Esophagus squamous epithelium (tissue), 5 donors: ENCODE data around the gene FAT4. TPM values are rescaled to one million over a fixed set of nuclear protein-coding genes. Genes with fewer than 3 reads are reported as not detected.

Source experiments
- DNase-seq: peaks from one replicate; lab custom pipeline; 2025; lab: John Stamatoyannopoulos, UW
- H3K27ac ChIP-seq, 4 donors: fragments of 200-600 bp; sonication (generic); one replicate each; pipeline ENCODE4 v1.5.1; 2016 to 2019; ENCODE audit warnings: mild to moderate bottlenecking in 1 of 4
- H3K27me3 ChIP-seq, 4 donors: fragments of 200-600 bp; sonication (generic); 1 replicate in 3 of 4; 2 replicates in 1 of 4; pipeline versions ENCODE4 v1.5.1 to v1.6.0; 2017 to 2021; ENCODE audit warnings: antibody characterized with exemption in 1 of 4
- H3K36me3 ChIP-seq, 3 donors: fragments of 200-600 bp; sonication (generic); one replicate each; pipeline ENCODE4 v1.5.1; 2016 to 2019
- H3K4me1 ChIP-seq, 3 donors: fragments of 200-600 bp; sonication (generic); one replicate each; pipeline ENCODE4 v1.5.1; 2017 to 2019
- H3K4me3 ChIP-seq, 4 donors: fragments of 200-600 bp; sonication (generic); 1 replicate in 3 of 4; 2 replicates in 1 of 4; pipeline ENCODE4 v1.5.1; 2016 to 2019; ENCODE audit warnings: mild to moderate bottlenecking in 2 of 4, moderate library complexity in 1 of 4
- H3K9me3 ChIP-seq, 3 donors: fragments of 200-600 bp; sonication (generic); one replicate each; pipeline ENCODE4 v1.5.1; 2016 to 2019
- CTCF ChIP-seq, 6 experiments: fragments of 450-650 bp in 4 of 6; fragments of 200-600 bp in 2 of 6; sonication (generic) in 2 of 6; IDR thresholded peaks; one replicate each; pipeline ENCODE4 v1.5.1; 2016 to 2019; ENCODE audit warnings: antibody characterized with exemption in 6 of 6, mild to moderate bottlenecking in 4 of 6, moderate library complexity in 4 of 6
- POLR2A ChIP-seq, 4 donors: fragments of 450-650 bp; IDR thresholded peaks; one replicate each; pipeline ENCODE4 v1.6.1; 2017; ENCODE audit warnings: antibody characterized with exemption in 4 of 4, mild to moderate bottlenecking in 4 of 4, moderate library complexity in 3 of 4
- WGBS, 2 donors: methylation state at CpG; one replicate each; pipeline ENCODE4 v1.1.5; 2018; 5-methylcytosine and 5-hydroxymethylcytosine counted together
- intact Hi-C: fragments of 100-400 bp; cut with DNase I; formaldehyde crosslinking; loops from one replicate; pipeline ENCODE4 v1.15.0; 2022
- total RNA-seq, 4 donors: library from RNA; depleted of rRNA; stranded (reverse); fragments of >200 nt; gene quantifications; one replicate each; pipeline ENCODE4 v1.1.0, GENCODE V29; 2016
- donor health status: DM: yes; HTN: yes; CAD: no.

Gene FAT4
- total RNA-seq, 4 donors from 2014 or later = 0.61 to 18.5 (median 2.8) TPM

GRCh38 chr4:125297116-125297515 lies 17.6 kb upstream of the FAT4 start:
- no peak for DNase-seq
- Histone ChIP-seq H3K27ac (no peak overlapping the region), H3K9me3 (no peaks in the 10 kb centered on the region), H3K4me1 (no peaks in the 10 kb centered on the region), H3K36me3 (no peaks in the 10 kb centered on the region), H3K27me3 (no peaks in the 10 kb centered on the region), H3K4me3 (no peak overlapping the region)
- 34 to 37% methylated on average over 2 of the region's 2 CpGs for WGBS, 2 donors
- TF ChIP-seq CTCF (IDR thresholded peaks at IDR 0.05) (no peak), POLR2A (IDR thresholded peaks at IDR 0.05) (no peak)
- intact Hi-C loops = no loop called here

- H3K36me3 ChIP-seq = no peaks in the 10 kb centered on the region
- WGBS, 2 donors = 13 to 35% methylated on average over 1 of the region's 1 CpG
- no peak overlapping the region for H3K4me3 ChIP-seq
- intact Hi-C loops = no loop called here
- no peaks in the 10 kb centered on the region for H3K9me3 ChIP-seq
- H3K27ac ChIP-seq = no peak overlapping the region
- no peak for DNase-seq
- TF ChIP-seq CTCF (IDR thresholded peaks at IDR 0.05) (no peak), POLR2A (IDR thresholded peaks at IDR 0.05) (no peak)
- peaks cover 0 to 6% (median 0%) of the 10 kb centered on the region in 3 donors for H3K4me1 ChIP-seq
- no peaks in the 10 kb centered on the region for H3K27me3 ChIP-seq
Measured at GRCh38 chr4:125303058-125303457, 11.7 kb upstream of the FAT4 start.

GRCh38 chr4:125303821-125304220 lies 10.9 kb upstream of the FAT4 start:
- 63 to 75% methylated on average over 5 of the region's 5 CpGs for WGBS, 2 donors
- intact Hi-C loops = no loop called here
- Histone ChIP-seq H3K27me3 (no peaks in the 10 kb centered on the region), H3K4me1 (peaks cover 0 to 6% (median 0%) of the 10 kb centered on the region in 3 donors), H3K36me3 (no peaks in the 10 kb centered on the region), H3K4me3 (no peak overlapping the region), H3K27ac (no peak overlapping the region), H3K9me3 (no peaks in the 10 kb centered on the region)
- no peak for TF ChIP-seq CTCF (IDR thresholded peaks at IDR 0.05)
- no peak for DNase-seq

- Histone ChIP-seq H3K4me1 (peaks cover 0 to 6% (median 0%) of the 10 kb centered on the region in 3 donors), H3K27me3 (no peaks in the 10 kb centered on the region), H3K36me3 (no peaks in the 10 kb centered on the region), H3K27ac (no peak overlapping the region), H3K9me3 (no peaks in the 10 kb centered on the region), H3K4me3 (no peak overlapping the region)
- TF ChIP-seq CTCF (IDR thresholded peaks at IDR 0.05) = no peak
- no peak for TF ChIP-seq POLR2A (IDR thresholded peaks at IDR 0.05)
- intact Hi-C loops = no loop called here
- no peak for DNase-seq
- WGBS, 2 donors = 80 to 89% methylated on average over 1 of the region's 1 CpG
Measured at GRCh38 chr4:125306112-125306511, 8.6 kb upstream of the FAT4 start.

GRCh38 chr4:125306533-125306932 lies 8.2 kb upstream of the FAT4 start:
- intact Hi-C loops = no loop called here
- no peak for TF ChIP-seq POLR2A (IDR thresholded peaks at IDR 0.05)
- TF ChIP-seq CTCF (IDR thresholded peaks at IDR 0.05) = no peak
- no peak for DNase-seq
- Histone ChIP-seq H3K27ac (no peak overlapping the region), H3K36me3 (no peaks in the 10 kb centered on the region), H3K4me3 (no peak overlapping the region), H3K9me3 (no peaks in the 10 kb centered on the region), H3K27me3 (no peaks in the 10 kb centered on the region), H3K4me1 (peaks cover 0 to 6% (median 0%) of the 10 kb centered on the region in 3 donors)
